Measurements from ENCODE around the gene FRMPD2. TPM values are rescaled to one million over a fixed set of nuclear protein-coding genes. Genes with fewer than 3 reads are reported as not detected.

The FRMPD2 gene
- total RNA-seq, 4 donors from 2014 or later = 1.2 TPM; not detected in 3

- intact Hi-C loops (cut with DNase I; ENCODE audit: low total_unique reads) = no loop called here
- TF ChIP-seq CTCF (IDR thresholded peaks at IDR 0.05) = no peak
- no peak for TF ChIP-seq POLR2A (IDR thresholded peaks at IDR 0.05)
- DNase-seq (ENCODE audit: low spot score in 2 of 2) = no peak
- H3K4me3 ChIP-seq (ENCODE audit: low read depth, poor library complexity, severe bottlenecking) = no peak overlapping the region
- WGBS, 2 donors = 88 to 90% methylated on average over 8 of the region's 8 CpGs
These were observed 28.3 kb upstream of the FRMPD2 start for GRCh38 chr10:48302515-48303476.

GRCh38 chr10:48300556-48300955 is 26.1 kb upstream of the FRMPD2 start:
- TF ChIP-seq CTCF (IDR thresholded peaks at IDR 0.05) (no peak), POLR2A (IDR thresholded peaks at IDR 0.05) (no peak)
- no peak for DNase-seq (ENCODE audit: low spot score in 2 of 2)
- WGBS, 2 donors = 69 to 79% methylated on average over 2 of the region's 2 CpGs
- intact Hi-C loops (cut with DNase I; ENCODE audit: low total_unique reads) = no loop called here
- H3K4me3 ChIP-seq (ENCODE audit: low read depth, poor library complexity, severe bottlenecking) = no peak overlapping the region

GRCh38 chr10:48299692-48300091 is 25.2 kb upstream of the FRMPD2 start:
- no peak overlapping the region for H3K4me3 ChIP-seq (ENCODE audit: low read depth, poor library complexity, severe bottlenecking)
- WGBS, 2 donors = 87 to 89% methylated on average over 1 of the region's 1 CpG
- no peak for TF ChIP-seq POLR2A (IDR thresholded peaks at IDR 0.05)
- TF ChIP-seq CTCF (IDR thresholded peaks at IDR 0.05) = no peak
- DNase-seq (ENCODE audit: low spot score in 2 of 2) = no peak
- intact Hi-C loops (cut with DNase I; ENCODE audit: low total_unique reads) = no loop called here

GRCh38 chr10:48299066-48299465 is 24.6 kb upstream of the FRMPD2 start:
- TF ChIP-seq POLR2A (IDR thresholded peaks at IDR 0.05) (no peak), CTCF (IDR thresholded peaks at IDR 0.05) (no peak)
- WGBS, 2 donors = 89 to 90% methylated on average over 7 of the region's 7 CpGs
- intact Hi-C loops (cut with DNase I; ENCODE audit: low total_unique reads) = no loop called here
- no peak for DNase-seq (ENCODE audit: low spot score in 2 of 2)
- no peak overlapping the region for H3K4me3 ChIP-seq (ENCODE audit: low read depth, poor library complexity, severe bottlenecking)

GRCh38 chr10:48296576-48297098 is 22.1 kb upstream of the FRMPD2 start:
- WGBS, 2 donors = 71 to 77% methylated on average over 4 of the region's 4 CpGs
- intact Hi-C loops (cut with DNase I; ENCODE audit: low total_unique reads) = no loop called here
- TF ChIP-seq POLR2A (IDR thresholded peaks at IDR 0.05) (no peak), CTCF (IDR thresholded peaks at IDR 0.05) (no peak)
- no peak overlapping the region for H3K4me3 ChIP-seq (ENCODE audit: low read depth, poor library complexity, severe bottlenecking)
- DNase-seq (ENCODE audit: low spot score in 2 of 2) = no peak

Data from lower leg skin (tissue), 4 donors.